ENCODE results near the gene MIB1.
"Not testable (repeated sequence)": the region's sequence is repeated elsewhere in the genome, so short reads cannot be mapped to it uniquely, and the experiment has no call there.

Gene MIB1

GRCh38 chr18:21735452-21736015 lies 5.1 kb upstream of the MIB1 start:
- Mint-ChIP-seq H3K27me3 (ENCODE audit: low read depth) (peaks cover 14% of the 10 kb centered on the region), H3K9me3 (peaks cover 15% of the 10 kb centered on the region), H3K4me3 (no peak overlapping the region), H3K27ac (no peak overlapping the region), H3K4me1 (ENCODE audit: low read depth) (peaks cover 6% of the 10 kb centered on the region), H3K36me3 (ENCODE audit: low read depth) (peaks cover 7% of the 10 kb centered on the region)

- H3K36me3 Mint-ChIP-seq (ENCODE audit: low read depth); H3K27ac Mint-ChIP-seq; H3K4me1 Mint-ChIP-seq (ENCODE audit: low read depth); H3K4me3 Mint-ChIP-seq: not testable (repeated sequence)
- Mint-ChIP-seq H3K27me3 (ENCODE audit: low read depth) (peaks cover 14% of the 10 kb centered on the region), H3K9me3 (peaks cover 15% of the 10 kb centered on the region)
These were observed 3.7 kb upstream of the MIB1 start for GRCh38 chr18:21736926-21737325.

GRCh38 chr18:21739604-21740537 lies 721 bp upstream of the MIB1 start:
- Mint-ChIP-seq H3K36me3 (ENCODE audit: low read depth) (peaks cover 11% of the 10 kb centered on the region), H3K27me3 (ENCODE audit: low read depth) (peaks cover 14% of the 10 kb centered on the region), H3K9me3 (peaks cover 15% of the 10 kb centered on the region)

GRCh38 chr18:21741312-21741561 lies 645 bp downstream of the MIB1 start:
- H3K36me3 Mint-ChIP-seq (ENCODE audit: low read depth), result peaks cover 10% of the 10 kb centered on the region
- peaks cover 28% of the 10 kb centered on the region for H3K4me1 Mint-ChIP-seq (ENCODE audit: low read depth)
- peak overlapping the region; percentile 81 for H3K4me3 Mint-ChIP-seq
- peaks cover 12% of the 10 kb centered on the region for H3K9me3 Mint-ChIP-seq
- H3K27me3 Mint-ChIP-seq (ENCODE audit: low read depth), result peaks cover 12% of the 10 kb centered on the region
- no peak overlapping the region for H3K27ac Mint-ChIP-seq

More at GRCh38 chr18:21739604-21740537, 721 bp upstream of the MIB1 start:
- Mint-ChIP-seq H3K4me3 (peak overlapping the region; percentile 96), H3K27ac (peak overlapping the region; percentile 93), H3K4me1 (ENCODE audit: low read depth) (peaks cover 25% of the 10 kb centered on the region)

- Mint-ChIP-seq H3K4me3 (peak overlapping the region; percentile 81), H3K27me3 (ENCODE audit: low read depth) (peaks cover 7% of the 10 kb centered on the region), H3K36me3 (ENCODE audit: low read depth) (peaks cover 6% of the 10 kb centered on the region), H3K27ac (peak overlapping the region; percentile 72), H3K4me1 (ENCODE audit: low read depth) (peaks cover 33% of the 10 kb centered on the region), H3K9me3 (peaks cover 7% of the 10 kb centered on the region)
These were observed 1.1 kb downstream of the MIB1 start for GRCh38 chr18:21741562-21742314.

- peaks cover 3% of the 10 kb centered on the region for H3K9me3 Mint-ChIP-seq
- H3K27ac Mint-ChIP-seq, result peak overlapping the region; percentile 72
- H3K36me3 Mint-ChIP-seq (ENCODE audit: low read depth), result peaks cover 6% of the 10 kb centered on the region
- peaks cover 38% of the 10 kb centered on the region for H3K4me1 Mint-ChIP-seq (ENCODE audit: low read depth)
- peak overlapping the region; percentile 81 for H3K4me3 Mint-ChIP-seq
- peaks cover 6% of the 10 kb centered on the region for H3K27me3 Mint-ChIP-seq (ENCODE audit: low read depth)
These were observed 1.7 kb downstream of the MIB1 start for GRCh38 chr18:21742315-21742687.

GRCh38 chr18:21743166-21743832 lies 2.7 kb downstream of the MIB1 start:
- H3K4me3 Mint-ChIP-seq, result peak overlapping the region; percentile 74
- H3K27me3 Mint-ChIP-seq (ENCODE audit: low read depth), result peaks cover under 1% of the 10 kb centered on the region
- H3K4me1 Mint-ChIP-seq (ENCODE audit: low read depth), result peaks cover 47% of the 10 kb centered on the region
- peak overlapping the region; percentile 78 for H3K27ac Mint-ChIP-seq
- H3K9me3 Mint-ChIP-seq, result no peaks in the 10 kb centered on the region
- peaks cover 6% of the 10 kb centered on the region for H3K36me3 Mint-ChIP-seq (ENCODE audit: low read depth)

GRCh38 chr18:21745231-21745630 lies 4.6 kb downstream of the MIB1 start:
- Mint-ChIP-seq H3K4me1 (ENCODE audit: low read depth) (peaks cover 44% of the 10 kb centered on the region), H3K4me3 (no peak overlapping the region), H3K9me3 (no peaks in the 10 kb centered on the region), H3K36me3 (ENCODE audit: low read depth) (peaks cover 6% of the 10 kb centered on the region), H3K27me3 (ENCODE audit: low read depth) (no peaks in the 10 kb centered on the region), H3K27ac (no peak overlapping the region)

- Mint-ChIP-seq H3K27ac (no peak overlapping the region), H3K4me3 (no peak overlapping the region), H3K4me1 (ENCODE audit: low read depth) (peaks cover 40% of the 10 kb centered on the region)
These were observed 6.7 kb downstream of the MIB1 start for GRCh38 chr18:21747268-21747667.

GRCh38 chr18:21747764-21748693 lies 7.4 kb downstream of the MIB1 start:
- no peaks in the 10 kb centered on the region for H3K9me3 Mint-ChIP-seq
- no peaks in the 10 kb centered on the region for H3K27me3 Mint-ChIP-seq (ENCODE audit: low read depth)
- H3K4me1 Mint-ChIP-seq (ENCODE audit: low read depth), result peaks cover 36% of the 10 kb centered on the region
- H3K27ac Mint-ChIP-seq, result peak overlapping the region; percentile 76
- peaks cover 8% of the 10 kb centered on the region for H3K36me3 Mint-ChIP-seq (ENCODE audit: low read depth)
- no peak overlapping the region for H3K4me3 Mint-ChIP-seq

More at GRCh38 chr18:21747268-21747667, 6.7 kb downstream of the MIB1 start:
- Mint-ChIP-seq H3K36me3 (ENCODE audit: low read depth) (peaks cover 9% of the 10 kb centered on the region), H3K9me3 (no peaks in the 10 kb centered on the region), H3K27me3 (ENCODE audit: low read depth) (no peaks in the 10 kb centered on the region)

- Mint-ChIP-seq H3K9me3 (no peaks in the 10 kb centered on the region), H3K4me1 (ENCODE audit: low read depth) (peaks cover 6% of the 10 kb centered on the region), H3K27me3 (ENCODE audit: low read depth) (no peaks in the 10 kb centered on the region), H3K36me3 (ENCODE audit: low read depth) (peaks cover 5% of the 10 kb centered on the region), H3K27ac (no peak overlapping the region), H3K4me3 (no peak overlapping the region)
These were observed 17.2 kb downstream of the MIB1 start for GRCh38 chr18:21757833-21758232.

- H3K27ac Mint-ChIP-seq, result no peak overlapping the region
- H3K36me3 Mint-ChIP-seq (ENCODE audit: low read depth), result no peaks in the 10 kb centered on the region
- no peaks in the 10 kb centered on the region for H3K27me3 Mint-ChIP-seq (ENCODE audit: low read depth)
- H3K9me3 Mint-ChIP-seq, result no peaks in the 10 kb centered on the region
- peaks cover 7% of the 10 kb centered on the region for H3K4me1 Mint-ChIP-seq (ENCODE audit: low read depth)
- H3K4me3 Mint-ChIP-seq, result no peak overlapping the region
These were observed 19.2 kb downstream of the MIB1 start for GRCh38 chr18:21759836-21760235.

GRCh38 chr18:21760321-21760720 lies 19.7 kb downstream of the MIB1 start:
- H3K4me1 Mint-ChIP-seq (ENCODE audit: low read depth), result peaks cover 7% of the 10 kb centered on the region
- H3K27ac Mint-ChIP-seq, result no peak overlapping the region
- no peaks in the 10 kb centered on the region for H3K27me3 Mint-ChIP-seq (ENCODE audit: low read depth)
- no peaks in the 10 kb centered on the region for H3K9me3 Mint-ChIP-seq
- H3K4me3 Mint-ChIP-seq, result no peak overlapping the region
- H3K36me3 Mint-ChIP-seq (ENCODE audit: low read depth), result peaks cover 5% of the 10 kb centered on the region

Measured in T-helper 1 cell treated with Interleukin-12 subunit alpha and Interleukin-12 subunit beta and Interleukin-4 antibody, amounts not matched to agents 30 μg/mL and 1 μg/mL, for 36 hours (primary cell).